HL-60 (cell line): ENCODE measurements around the gene SLC6A13.

Experiments
- DNase-seq, 2 experiments: peaks; one replicate each; pipeline ENCODE4 v3.0.0-alpha.2; 2010 to 2020; ENCODE audit warnings: low read depth in 1 of 2, low spot score in 1 of 2
- H3K27ac ChIP-seq: fragments of 250-450 bp; sonication (Bioruptor Pico); replicated peaks from 2 replicates; pipeline ENCODE4 v1.5.1; 2020; ENCODE audit warnings: mild to moderate bottlenecking, moderate library complexity
- H3K27me3 ChIP-seq: fragments of 250-450 bp; sonication (Bioruptor Pico); 2 replicates; pipeline ENCODE4 v1.5.1; 2021; ENCODE audit warnings: mild to moderate bottlenecking, moderate library complexity; ENCODE audit not compliant: insufficient read depth, poor library complexity, severe bottlenecking
- H3K4me3 ChIP-seq: replicated peaks from 2 replicates; pipeline ENCODE4 v1.5.1; 2011; ENCODE audit warnings: mild to moderate bottlenecking, control low read depth, low read length; ENCODE audit not compliant: insufficient read depth
- GABPA ChIP-seq: IDR thresholded peaks from 2 replicates; pipeline ENCODE4 v1.6.1; 2012; ENCODE audit warnings: low read depth
- POLR2AphosphoS5 ChIP-seq: IDR thresholded peaks from 2 replicates; pipeline ENCODE4 v1.6.1; 2012; ENCODE audit warnings: low read depth
- SPI1 ChIP-seq: IDR thresholded peaks from 2 replicates; pipeline ENCODE4 v1.6.1; 2012; ENCODE audit warnings: low read depth, mild to moderate bottlenecking, borderline replicate concordance
- TF ChIP-seq, protein P1 (sequence below): IDR thresholded peaks from one replicate; pipeline ENCODE4 v1.5.1; 2011; ENCODE audit warnings: low read length, control low read depth, inconsistent platforms; ENCODE audit not compliant: insufficient read depth
- TF ChIP-seq, protein P2 (sequence below): IDR thresholded peaks from 2 replicates; pipeline ENCODE4 v1.6.1; 2012; ENCODE audit warnings: low read depth; ENCODE audit not compliant: insufficient replicate concordance

The SLC6A13 gene

DNA sequence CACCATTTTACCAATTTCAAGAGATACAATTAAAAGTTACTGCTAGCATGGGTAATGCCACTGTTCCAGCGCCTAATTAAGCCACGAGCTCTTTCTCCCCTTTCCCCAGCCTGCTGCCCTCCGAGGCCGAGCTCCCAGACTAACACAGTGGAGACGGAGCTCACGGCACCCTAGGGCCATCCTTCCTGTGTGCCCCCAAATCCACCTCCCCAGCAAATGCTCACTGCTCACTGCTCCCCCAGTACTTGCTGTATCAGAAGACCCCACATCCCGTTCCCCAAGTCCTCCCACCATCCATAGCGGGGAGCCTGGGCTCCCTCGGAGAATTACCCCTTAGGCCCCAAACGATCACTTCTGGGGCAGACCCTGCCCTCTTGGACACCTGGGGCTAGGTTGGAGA, 91.4 kb downstream of the SLC6A13 start:
- H3K27me3 ChIP-seq = no peaks in the 10 kb centered on the region
- DNase-seq = no peak
- TF ChIP-seq, protein P1, sequence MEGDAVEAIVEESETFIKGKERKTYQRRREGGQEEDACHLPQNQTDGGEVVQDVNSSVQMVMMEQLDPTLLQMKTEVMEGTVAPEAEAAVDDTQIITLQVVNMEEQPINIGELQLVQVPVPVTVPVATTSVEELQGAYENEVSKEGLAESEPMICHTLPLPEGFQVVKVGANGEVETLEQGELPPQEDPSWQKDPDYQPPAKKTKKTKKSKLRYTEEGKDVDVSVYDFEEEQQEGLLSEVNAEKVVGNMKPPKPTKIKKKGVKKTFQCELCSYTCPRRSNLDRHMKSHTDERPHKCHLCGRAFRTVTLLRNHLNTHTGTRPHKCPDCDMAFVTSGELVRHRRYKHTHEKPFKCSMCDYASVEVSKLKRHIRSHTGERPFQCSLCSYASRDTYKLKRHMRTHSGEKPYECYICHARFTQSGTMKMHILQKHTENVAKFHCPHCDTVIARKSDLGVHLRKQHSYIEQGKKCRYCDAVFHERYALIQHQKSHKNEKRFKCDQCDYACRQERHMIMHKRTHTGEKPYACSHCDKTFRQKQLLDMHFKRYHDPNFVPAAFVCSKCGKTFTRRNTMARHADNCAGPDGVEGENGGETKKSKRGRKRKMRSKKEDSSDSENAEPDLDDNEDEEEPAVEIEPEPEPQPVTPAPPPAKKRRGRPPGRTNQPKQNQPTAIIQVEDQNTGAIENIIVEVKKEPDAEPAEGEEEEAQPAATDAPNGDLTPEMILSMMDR = no peak
- TF ChIP-seq, protein P2, sequence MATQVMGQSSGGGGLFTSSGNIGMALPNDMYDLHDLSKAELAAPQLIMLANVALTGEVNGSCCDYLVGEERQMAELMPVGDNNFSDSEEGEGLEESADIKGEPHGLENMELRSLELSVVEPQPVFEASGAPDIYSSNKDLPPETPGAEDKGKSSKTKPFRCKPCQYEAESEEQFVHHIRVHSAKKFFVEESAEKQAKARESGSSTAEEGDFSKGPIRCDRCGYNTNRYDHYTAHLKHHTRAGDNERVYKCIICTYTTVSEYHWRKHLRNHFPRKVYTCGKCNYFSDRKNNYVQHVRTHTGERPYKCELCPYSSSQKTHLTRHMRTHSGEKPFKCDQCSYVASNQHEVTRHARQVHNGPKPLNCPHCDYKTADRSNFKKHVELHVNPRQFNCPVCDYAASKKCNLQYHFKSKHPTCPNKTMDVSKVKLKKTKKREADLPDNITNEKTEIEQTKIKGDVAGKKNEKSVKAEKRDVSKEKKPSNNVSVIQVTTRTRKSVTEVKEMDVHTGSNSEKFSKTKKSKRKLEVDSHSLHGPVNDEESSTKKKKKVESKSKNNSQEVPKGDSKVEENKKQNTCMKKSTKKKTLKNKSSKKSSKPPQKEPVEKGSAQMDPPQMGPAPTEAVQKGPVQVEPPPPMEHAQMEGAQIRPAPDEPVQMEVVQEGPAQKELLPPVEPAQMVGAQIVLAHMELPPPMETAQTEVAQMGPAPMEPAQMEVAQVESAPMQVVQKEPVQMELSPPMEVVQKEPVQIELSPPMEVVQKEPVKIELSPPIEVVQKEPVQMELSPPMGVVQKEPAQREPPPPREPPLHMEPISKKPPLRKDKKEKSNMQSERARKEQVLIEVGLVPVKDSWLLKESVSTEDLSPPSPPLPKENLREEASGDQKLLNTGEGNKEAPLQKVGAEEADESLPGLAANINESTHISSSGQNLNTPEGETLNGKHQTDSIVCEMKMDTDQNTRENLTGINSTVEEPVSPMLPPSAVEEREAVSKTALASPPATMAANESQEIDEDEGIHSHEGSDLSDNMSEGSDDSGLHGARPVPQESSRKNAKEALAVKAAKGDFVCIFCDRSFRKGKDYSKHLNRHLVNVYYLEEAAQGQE = no peak
- no peak for TF ChIP-seq GABPA
- TF ChIP-seq POLR2AphosphoS5 = no peak
- no peak for TF ChIP-seq SPI1
- H3K4me3 ChIP-seq = no peak overlapping the region
- H3K27ac ChIP-seq = no peak overlapping the region
